Chondrocyte (in vitro differentiated cells): Measurements from ENCODE around the gene ATG9B. TPM values are rescaled to one million over a fixed set of nuclear protein-coding genes. Genes with fewer than 3 reads are reported as not detected.
A peak's percentile ranks its signal among the peaks of the same experiment; 100 is the strongest.

ENCODE experiments used
- DNase-seq: peaks from one replicate; pipeline ENCODE4 v3.0.0; 2021; ENCODE audit warnings: mixed read lengths, low spot score
- H3K27ac Mint-ChIP-seq: one replicate; pipeline ENCODE4 v1.8.0; 2021; ENCODE audit warnings: mild to moderate bottlenecking, moderate library complexity, mixed read lengths; ENCODE audit not compliant: unreplicated experiment
- H3K27me3 Mint-ChIP-seq: 2 replicates; pipeline ENCODE4 v1.8.0; 2021; ENCODE audit warnings: low read depth, mixed read lengths
- H3K36me3 Mint-ChIP-seq: 2 replicates; pipeline ENCODE4 v1.8.0; 2021; ENCODE audit warnings: low read depth, mixed read lengths
- H3K4me1 Mint-ChIP-seq: 2 replicates; pipeline ENCODE4 v1.8.0; 2021; ENCODE audit warnings: low read depth, mild to moderate bottlenecking, mixed read lengths
- H3K4me3 Mint-ChIP-seq: one replicate; pipeline ENCODE4 v1.8.0; 2021; ENCODE audit warnings: mild to moderate bottlenecking, moderate library complexity, mixed read lengths; ENCODE audit not compliant: unreplicated experiment
- H3K9me3 Mint-ChIP-seq: 2 replicates; pipeline ENCODE4 v1.8.0; 2021; ENCODE audit warnings: low read depth, mixed read lengths
- CTCF ChIP-seq: fragments of 200-600 bp; sonication (generic); IDR thresholded peaks from 2 replicates; pipeline ENCODE4 v1.5.0; 2021; ENCODE audit warnings: antibody characterized with exemption, mild to moderate bottlenecking, moderate library complexity
- total RNA-seq: library from RNA; stranded (reverse); gene quantifications from 3 replicates; pipeline ENCODE4 v1.2.1, GENCODE V29; 2021

The ATG9B gene
- total RNA-seq, 1 donor from 2014 or later, result 1.6 TPM

GRCh38 chr7:150976529-150977381 lies 47.5 kb downstream of the ATG9B start:
- Mint-ChIP-seq H3K4me3 (peak overlapping the region; percentile 59), H3K4me1 (peaks cover 14% of the 10 kb centered on the region), H3K36me3 (peaks cover 1% of the 10 kb centered on the region), H3K27me3 (peaks cover 32% of the 10 kb centered on the region), H3K9me3 (no peaks in the 10 kb centered on the region), H3K27ac (no peak overlapping the region)
- no peak for TF ChIP-seq CTCF
- DNase-seq, result no peak

- Mint-ChIP-seq H3K4me3 (no peak overlapping the region), H3K9me3 (no peaks in the 10 kb centered on the region), H3K4me1 (peaks cover 14% of the 10 kb centered on the region), H3K36me3 (peaks cover 1% of the 10 kb centered on the region), H3K27me3 (peaks cover 29% of the 10 kb centered on the region), H3K27ac (no peak overlapping the region)
- DNase-seq, result no peak
- TF ChIP-seq CTCF, result no peak
Observed at GRCh38 chr7:150975536-150976319, 48.6 kb downstream of the ATG9B start.

- TF ChIP-seq CTCF, result peak; percentile 69
- H3K4me1 Mint-ChIP-seq, result peaks cover 14% of the 10 kb centered on the region
- H3K27me3 Mint-ChIP-seq, result peaks cover 28% of the 10 kb centered on the region
- peak overlapping the region; percentile 63 for H3K4me3 Mint-ChIP-seq
- no peaks in the 10 kb centered on the region for H3K9me3 Mint-ChIP-seq
- no peak overlapping the region for H3K27ac Mint-ChIP-seq
- H3K36me3 Mint-ChIP-seq, result peaks cover 1% of the 10 kb centered on the region
- no peak for DNase-seq
Observed at GRCh38 chr7:150974468-150975391, 49.6 kb downstream of the ATG9B start.

- DNase-seq, result no peak
- peaks cover 33% of the 10 kb centered on the region for H3K27me3 Mint-ChIP-seq
- no peaks in the 10 kb centered on the region for H3K9me3 Mint-ChIP-seq
- H3K27ac Mint-ChIP-seq, result no peak overlapping the region
- H3K36me3 Mint-ChIP-seq, result peaks cover 1% of the 10 kb centered on the region
- no peak for TF ChIP-seq CTCF
- peaks cover 13% of the 10 kb centered on the region for H3K4me1 Mint-ChIP-seq
- H3K4me3 Mint-ChIP-seq, result no peak overlapping the region
Observed at GRCh38 chr7:150973571-150974451, 50.5 kb downstream of the ATG9B start.
